OCI-LY1 (cell line): ENCODE measurements around the gene UVSSA.

ENCODE experiments used
- H2AFZ ChIP-seq: fragments of 200-600 bp; sonication (generic), shearing (Covaris generic); 2 replicates; pipeline ENCODE4 v1.6.0; 2014; ENCODE audit warnings: antibody characterized with exemption, mild to moderate bottlenecking, low read length
- H3F3A ChIP-seq: fragments of 200-600 bp; sonication (generic), shearing (Covaris generic); 2 replicates; pipeline ENCODE4 v1.6.0; 2014; ENCODE audit warnings: mild to moderate bottlenecking, antibody characterized with exemption, low read length, moderate library complexity; ENCODE audit not compliant: insufficient read depth
- H3K27ac ChIP-seq: fragments of 200-600 bp; sonication (generic); 2 replicates; pipeline ENCODE4 v1.5.1; 2014; ENCODE audit warnings: low read length, mixed run types, mild to moderate bottlenecking, low read depth; ENCODE audit not compliant: poor library complexity, severe bottlenecking
- H3K27me3 ChIP-seq: fragments of 200-600 bp; sonication (generic); 2 replicates; pipeline ENCODE4 v1.6.0; 2014; ENCODE audit warnings: antibody characterized with exemption, mild to moderate bottlenecking, low read length, moderate library complexity; ENCODE audit not compliant: insufficient read depth
- H3K36me3 ChIP-seq: fragments of 200-600 bp; sonication (generic); 2 replicates; pipeline ENCODE4 v1.6.1; 2014; ENCODE audit warnings: mild to moderate bottlenecking, antibody characterized with exemption, low read length, moderate library complexity, mixed read lengths; ENCODE audit not compliant: insufficient read depth
- H3K4me1 ChIP-seq: fragments of 200-600 bp; sonication (generic); 2 replicates; pipeline ENCODE4 v1.5.1; 2014; ENCODE audit warnings: mild to moderate bottlenecking, low read length, moderate library complexity; ENCODE audit not compliant: insufficient read depth, severe bottlenecking
- H3K4me2 ChIP-seq: fragments of 200-600 bp; sonication (generic), shearing (Covaris generic); 2 replicates; pipeline ENCODE4 v1.6.1; 2014; ENCODE audit warnings: low read length
- H3K4me3 ChIP-seq: fragments of 200-600 bp; sonication (generic); 2 replicates; pipeline ENCODE4 v1.5.1; 2014; ENCODE audit warnings: low read length, low read depth, mild to moderate bottlenecking, mixed read lengths; ENCODE audit not compliant: poor library complexity, severe bottlenecking
- H3K79me2 ChIP-seq: fragments of 200-600 bp; shearing (Covaris generic); 2 replicates; pipeline ENCODE4 v1.6.1; 2016; ENCODE audit warnings: mixed run types, low read length, mixed read lengths; ENCODE audit not compliant: insufficient read depth
- H3K9ac ChIP-seq: fragments of 200-600 bp; sonication (generic), shearing (Covaris generic); 2 replicates; pipeline ENCODE4 v1.6.1; 2014; ENCODE audit warnings: mild to moderate bottlenecking, low read length, mixed read lengths
- H3K9me2 ChIP-seq: fragments of 200-600 bp; sonication (generic), shearing (Covaris generic); 2 replicates; pipeline ENCODE4 v1.6.1; 2014; ENCODE audit warnings: low read depth, mild to moderate bottlenecking, low read length, mixed read lengths
- H3K9me3 ChIP-seq: fragments of 200-600 bp; shearing (Covaris generic); 2 replicates; pipeline ENCODE4 v1.6.1; 2014; ENCODE audit warnings: low read length, mixed read lengths
- H4K20me1 ChIP-seq: fragments of 200-600 bp; sonication (generic), shearing (Covaris generic); 2 replicates; pipeline ENCODE4 v1.6.0; 2016; ENCODE audit warnings: mild to moderate bottlenecking, low read length; ENCODE audit not compliant: insufficient read depth
- CTCF ChIP-seq: fragments of 200-600 bp; sonication (generic), shearing (Covaris generic); IDR thresholded peaks from 2 replicates; pipeline ENCODE4 v1.5.1; 2017; ENCODE audit warnings: mild to moderate bottlenecking, antibody characterized with exemption, low read length, moderate library complexity, mixed read lengths
- EZH2 ChIP-seq: fragments of 200-600 bp; sonication (generic), shearing (Covaris generic); IDR thresholded peaks from 2 replicates; pipeline ENCODE4 v1.8.0; 2017; ENCODE audit warnings: borderline replicate concordance, mixed run types, mild to moderate bottlenecking, antibody characterized with exemption, low read length, moderate library complexity, mixed read lengths

Gene UVSSA

GRCh38 chr4:1336088-1336491 is 10.9 kb upstream of the UVSSA start:
- Histone ChIP-seq H3K27me3 (no peaks in the 10 kb centered on the region), H3K9me2 (no peaks in the 10 kb centered on the region), H3K4me2 (no peak overlapping the region), H3K4me1 (no peaks in the 10 kb centered on the region), H3K4me3 (no peak overlapping the region), H3K36me3 (peaks cover 51% of the 10 kb centered on the region), H2AFZ (no peak overlapping the region), H3K79me2 (no peaks in the 10 kb centered on the region), H3K9me3 (no peaks in the 10 kb centered on the region), H3F3A (no peaks in the 10 kb centered on the region), H3K27ac (no peak overlapping the region), H3K9ac (no peak overlapping the region), H4K20me1 (no peaks in the 10 kb centered on the region)
- TF ChIP-seq EZH2 = no peak
- no peak for TF ChIP-seq CTCF

- H2AFZ ChIP-seq = no peak overlapping the region
- no peak overlapping the region for H3K9ac ChIP-seq
- H3K9me2 ChIP-seq = no peaks in the 10 kb centered on the region
- H4K20me1 ChIP-seq = no peaks in the 10 kb centered on the region
- no peaks in the 10 kb centered on the region for H3K9me3 ChIP-seq
- H3K4me3 ChIP-seq = no peak overlapping the region
- H3K79me2 ChIP-seq = no peaks in the 10 kb centered on the region
- no peaks in the 10 kb centered on the region for H3K4me1 ChIP-seq
- no peak for TF ChIP-seq EZH2
- TF ChIP-seq CTCF = no peak
- no peak overlapping the region for H3K27ac ChIP-seq
- no peaks in the 10 kb centered on the region for H3F3A ChIP-seq
- H3K36me3 ChIP-seq = peaks cover 56% of the 10 kb centered on the region
- no peaks in the 10 kb centered on the region for H3K27me3 ChIP-seq
- H3K4me2 ChIP-seq = no peak overlapping the region
These were observed 9.6 kb upstream of the UVSSA start for GRCh38 chr4:1337376-1337831.

GRCh38 chr4:1337951-1338751 is 8.9 kb upstream of the UVSSA start:
- Histone ChIP-seq H3K27me3 (no peaks in the 10 kb centered on the region), H3K9ac (no peak overlapping the region), H4K20me1 (no peaks in the 10 kb centered on the region), H2AFZ (no peak overlapping the region), H3K4me3 (no peak overlapping the region), H3K36me3 (peaks cover 56% of the 10 kb centered on the region), H3K79me2 (no peaks in the 10 kb centered on the region), H3K9me3 (no peaks in the 10 kb centered on the region), H3K4me2 (no peak overlapping the region), H3K4me1 (no peaks in the 10 kb centered on the region), H3K9me2 (no peaks in the 10 kb centered on the region), H3K27ac (no peak overlapping the region), H3F3A (no peaks in the 10 kb centered on the region)
- TF ChIP-seq EZH2 (no peak), CTCF (no peak)
